GM12892 (cell line): ENCODE results near the gene CPXM1.

Experiments
- POLR2A ChIP-seq: IDR thresholded peaks from 2 replicates; pipeline ENCODE4 v1.6.1; 2011; ENCODE audit warnings: low read depth, low read length, control low read depth
- POLR2AphosphoS5 ChIP-seq: IDR thresholded peaks from 2 replicates; pipeline ENCODE4 v1.6.1; 2011; ENCODE audit warnings: low read depth, low read length, control low read depth
- TAF1 ChIP-seq: IDR thresholded peaks from 2 replicates; pipeline ENCODE4 v1.6.1; 2011; ENCODE audit warnings: low read depth, mild to moderate bottlenecking, control low read depth, low read length, borderline replicate concordance

DNA sequence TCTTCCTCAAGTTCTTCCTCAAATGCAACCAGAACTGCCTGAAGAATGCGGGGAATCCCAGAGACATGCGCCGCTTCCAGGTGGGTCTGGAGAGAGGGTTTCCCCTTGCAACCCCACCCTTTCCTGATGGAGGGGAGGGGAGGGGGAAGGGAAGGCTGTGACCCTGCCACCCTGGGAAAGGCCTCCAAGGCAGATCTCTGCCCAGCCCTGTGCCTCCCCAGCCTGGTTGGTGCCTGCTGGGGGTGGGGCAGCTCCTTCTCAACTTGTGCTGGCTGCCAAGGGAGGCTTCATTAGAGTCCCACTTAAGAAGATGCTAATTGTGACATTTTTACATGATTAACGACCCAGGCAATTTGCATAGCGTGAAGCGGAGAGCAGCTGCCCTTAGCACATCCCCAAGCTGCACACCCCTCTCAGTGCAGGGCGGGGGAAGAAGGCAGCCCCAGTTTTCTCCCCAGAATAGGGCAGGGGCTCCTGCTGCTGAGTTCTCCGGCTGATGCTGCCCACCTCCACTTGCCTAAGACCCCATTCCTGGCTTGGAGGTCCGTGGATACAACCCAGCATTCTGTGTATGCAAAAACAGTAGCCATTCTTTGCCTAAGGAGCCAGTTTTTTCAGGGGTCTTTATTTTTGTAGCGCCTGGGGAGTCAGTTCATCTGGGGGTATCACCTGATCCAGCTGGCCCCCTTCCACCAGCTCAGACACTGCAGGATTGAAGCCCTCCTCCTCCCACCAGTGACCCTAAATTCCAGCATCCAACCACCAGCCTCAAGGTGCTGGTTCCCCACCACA, 51.7 kb downstream of the CPXM1 start:
- no peak for TF ChIP-seq POLR2A
- no peak for TF ChIP-seq POLR2AphosphoS5
- TF ChIP-seq TAF1: no peak
